GM12878 (cell line): ENCODE measurements around the gene BANP. TPM values are rescaled to one million over a fixed set of nuclear protein-coding genes. Genes with fewer than 3 reads are reported as not detected.
"Not testable (repeated sequence)": the region's sequence is repeated elsewhere in the genome, so short reads cannot be mapped to it uniquely, and the experiment has no call there.

Experiments used
- ATAC-seq: fragments of 200-7000 bp; cut with Tn5 transposase; 3 replicates; pipeline ENCODE4 v1.9.1; 2020; ENCODE audit warnings: mild to moderate bottlenecking, moderate library complexity
- BruUV-seq: library from RNA; stranded (reverse); fragments of 400-500 nt; replicated peaks from 2 replicates; lab custom pipeline; 2021; lab: Mats Ljungman, UMichigan
- CTCF ChIA-PET: fragments of 300-600 bp; sonication (Branson Sonifier 250); formaldehyde crosslinking; extraction: SDS; loops from one replicate; lab custom pipeline; 2021; ENCODE audit warnings: inconsistent platforms; lab: Yijun Ruan, JAX
- POLR2A ChIA-PET: fragments of 350-600 bp; formaldehyde crosslinking; extraction: SDS; loops from one replicate; lab custom pipeline; 2021; ENCODE audit warnings: inconsistent platforms; lab: Charles Lee
- RAD21 ChIA-PET: fragments of 300-600 bp; sonication (Branson Sonifier 250); formaldehyde crosslinking; loops from one replicate; lab custom pipeline; 2023; ENCODE audit warnings: antibody characterized with exemption; ENCODE audit not compliant: unreplicated experiment; lab: Charles Lee
- SMC1A ChIA-PET: fragments of 300-600 bp; sonication (Branson Sonifier 250); formaldehyde crosslinking; loops from one replicate; lab custom pipeline; 2023; ENCODE audit not compliant: unreplicated experiment, uncharacterized antibody; lab: Charles Lee
- DNase-seq: peaks from one replicate; pipeline ENCODE4 v3.0.0-alpha.2; 2011; ENCODE audit warnings: low read depth, low spot score
- FAIRE-seq: peaks from 3 replicates; lab custom pipeline; 2011; peaks lifted over from hg19 to GRCh38; lab: Jason Lieb, UNC
- H2AFZ ChIP-seq: 2 replicates; pipeline ENCODE4 v1.6.0; 2011; ENCODE audit warnings: low read depth, low read length, control low read depth; ENCODE audit not compliant: control insufficient read depth
- H3K27ac ChIP-seq: 2 replicates; pipeline ENCODE4 v1.5.1; 2011; ENCODE audit warnings: control low read depth; ENCODE audit not compliant: control insufficient read depth, insufficient read depth
- H3K27me3 ChIP-seq, 2 experiments: replicated peaks in 1 of 2; 2 replicates each; pipeline versions ENCODE4 v1.6.0 to v1.6.1; 2011; ENCODE audit warnings: low read length in 1 of 2; ENCODE audit not compliant: control insufficient read depth in 2 of 2, insufficient read depth in 2 of 2
- H3K36me3 ChIP-seq, 2 experiments: 2 replicates each; pipeline ENCODE4 v1.5.1; 2011; ENCODE audit warnings: low read length in 1 of 2; ENCODE audit not compliant: control insufficient read depth in 2 of 2, insufficient read depth in 2 of 2
- H3K4me1 ChIP-seq: 2 replicates; pipeline ENCODE4 v1.6.1; 2011; ENCODE audit warnings: mild to moderate bottlenecking, low read length, moderate library complexity, mixed read lengths; ENCODE audit not compliant: control insufficient read depth, insufficient read depth
- H3K4me2 ChIP-seq: 2 replicates; pipeline ENCODE4 v1.6.0; 2011; ENCODE audit warnings: control low read depth; ENCODE audit not compliant: control insufficient read depth, insufficient read depth
- H3K4me3 ChIP-seq: fragments of 200-600 bp; sonication (generic); 2 replicates; pipeline ENCODE4 v1.5.1; 2016
- H3K79me2 ChIP-seq: 2 replicates; pipeline ENCODE4 v1.6.0; 2011; ENCODE audit warnings: low read length; ENCODE audit not compliant: control insufficient read depth, insufficient read depth
- H3K9ac ChIP-seq: 2 replicates; pipeline ENCODE4 v1.8.0; 2011; ENCODE audit warnings: low read length, control low read depth, mixed read lengths; ENCODE audit not compliant: control insufficient read depth, insufficient read depth
- H3K9me3 ChIP-seq: replicated peaks from 3 replicates; pipeline ENCODE4 v1.5.1; 2011; ENCODE audit warnings: mild to moderate bottlenecking, low read length; ENCODE audit not compliant: control insufficient read depth, insufficient read depth
- H4K20me1 ChIP-seq: 2 replicates; pipeline ENCODE4 v1.6.0; 2011; ENCODE audit not compliant: control insufficient read depth, insufficient read depth
- BACH1 ChIP-seq: fragments of 450-650 bp; IDR thresholded peaks from 2 replicates; pipeline ENCODE4 v1.6.1; 2017; ENCODE audit warnings: mild to moderate bottlenecking, borderline replicate concordance
- CHD1 ChIP-seq: IDR thresholded peaks from 2 replicates; pipeline ENCODE4 v1.6.1; 2012; ENCODE audit warnings: low read depth, low read length, improper control_type of control experiment
- IKZF2 ChIP-seq, 2 experiments: fragments of 450-650 bp; IDR thresholded peaks; 2 replicates each; pipeline ENCODE4 v1.6.1; 2017; ENCODE audit warnings: mild to moderate bottlenecking in 2 of 2, moderate library complexity in 2 of 2
- MYB ChIP-seq: fragments of 150-350 bp; IDR thresholded peaks from 2 replicates; pipeline ENCODE4 v1.6.1; 2014; ENCODE audit warnings: mild to moderate bottlenecking, low read depth, low read length, borderline replicate concordance
- NBN ChIP-seq: fragments of 450-650 bp; IDR thresholded peaks from 2 replicates; pipeline ENCODE4 v1.6.1; 2016
- RB1 ChIP-seq: fragments of 450-650 bp; formaldehyde crosslinking; IDR thresholded peaks from 2 replicates; pipeline ENCODE4 v1.6.1; 2017; ENCODE audit warnings: mild to moderate bottlenecking, borderline replicate concordance
- SIX5 ChIP-seq: IDR thresholded peaks from 2 replicates; pipeline ENCODE4 v1.6.1; 2011; ENCODE audit warnings: mild to moderate bottlenecking, low read depth, low read length, moderate library complexity; ENCODE audit not compliant: severe bottlenecking
- TCF7 ChIP-seq: IDR thresholded peaks from 2 replicates; pipeline ENCODE4 v1.6.1; 2014; ENCODE audit warnings: antibody characterized with exemption, borderline replicate concordance
- ZNF622 ChIP-seq: fragments of 450-650 bp; IDR thresholded peaks from 2 replicates; pipeline ENCODE4 v1.6.1; 2017; ENCODE audit warnings: mild to moderate bottlenecking, inconsistent platforms
- WGBS: methylation state at CpG from one replicate; pipeline ENCODE4 v1.1.6; 2016; ENCODE audit warnings: low lambda C conversion rate; ENCODE audit not compliant: insufficient replicate concordance, insufficient coverage; ENCODE audit errors: missing lambda C conversion rate; 5-methylcytosine and 5-hydroxymethylcytosine counted together
- in situ Hi-C: fragments of 300-500 bp; cut with MboI; formaldehyde crosslinking; loops from 9 replicates; pipeline ENCODE4 v1.14.3; 2018; ENCODE audit warnings: mixed read lengths
- intact Hi-C: fragments of 100-400 bp; cut with micrococcal nuclease; formaldehyde crosslinking; loops from one replicate; pipeline ENCODE4 v1.14.2; 2022; ENCODE audit not compliant: unreplicated experiment
- polyA plus RNA-seq, 11 experiments: library from polyadenylated mRNA; depleted of rRNA in 4 of 11; unstranded in 6 of 11; stranded (reverse) in 5 of 11; fragments of >200 nt; fragmentation: Nextera tagmentation in 4 of 11; fragmentation: Illumina TruSeq in 1 of 11; extraction: Ambion mirVana in 4 of 11; extraction: Trizol in 1 of 11; gene quantifications; 1 replicate in 1 of 11; 2 replicates in 10 of 11; pipeline versions ENCODE4 v1.2.1 to v1.2.3, GENCODE V29; 2011 to 2016; ENCODE audit warnings: inconsistent platforms in 2 of 11, missing spikeins in 2 of 11, low read depth in 1 of 11
- total RNA-seq, 4 experiments: library from RNA; depleted of rRNA in 3 of 4; stranded (reverse); fragments of >200 nt in 3 of 4; fragmentation: Illumina TruSeq in 1 of 4; extraction: Trizol in 1 of 4; gene quantifications; 2 replicates each; pipeline versions ENCODE4 v1.2.1 to v1.2.3, GENCODE V29; 2013 to 2021
- TF ChIP-seq, protein P1 (sequence below): fragments of 450-650 bp; formaldehyde crosslinking; IDR thresholded peaks from 2 replicates; pipeline ENCODE4 v1.4.0; 2022; ENCODE audit warnings: mild to moderate bottlenecking, moderate library complexity

The BANP gene
- total and polyA plus RNA-seq, 10 of the 15 experiments (the other 5 are each of a cell fraction or from before 2014, with no cell fraction given) = 3.9 to 21.9 (median 12.2) TPM

GRCh38 chr16:88017587-88018101, 66.4 kb downstream of the BANP start:
- Histone ChIP-seq H4K20me1 (no peaks in the 10 kb centered on the region), H3K4me1 (no peaks in the 10 kb centered on the region), H3K79me2 (no peaks in the 10 kb centered on the region), H3K36me3 (peaks cover 0 to 3% of the 10 kb centered on the region in 2 experiments; a peak in 2 of 4 replicates), H3K9me3 (no peaks in the 10 kb centered on the region), H3K4me2 (no peak overlapping the region), H3K9ac (no peak overlapping the region), H2AFZ (no peak overlapping the region), H3K4me3 (no peak overlapping the region), H3K27ac (no peak overlapping the region), H3K27me3 (no peaks in the 10 kb centered on the region)
- WGBS = 89% methylated on average over 18 of the region's 19 CpGs
- SMC1A ChIA-PET = no interaction called here
- intact Hi-C loops = no loop called here
- RAD21 ChIA-PET = no interaction called here
- FAIRE-seq (no peak), ATAC-seq (no peak), DNase-seq (no peak)
- CTCF ChIA-PET = no interaction called here
- POLR2A ChIA-PET = no interaction called here
- in situ Hi-C loops = no loop called here
- BruUV-seq = no TSS peak
- TF ChIP-seq, protein P1, sequence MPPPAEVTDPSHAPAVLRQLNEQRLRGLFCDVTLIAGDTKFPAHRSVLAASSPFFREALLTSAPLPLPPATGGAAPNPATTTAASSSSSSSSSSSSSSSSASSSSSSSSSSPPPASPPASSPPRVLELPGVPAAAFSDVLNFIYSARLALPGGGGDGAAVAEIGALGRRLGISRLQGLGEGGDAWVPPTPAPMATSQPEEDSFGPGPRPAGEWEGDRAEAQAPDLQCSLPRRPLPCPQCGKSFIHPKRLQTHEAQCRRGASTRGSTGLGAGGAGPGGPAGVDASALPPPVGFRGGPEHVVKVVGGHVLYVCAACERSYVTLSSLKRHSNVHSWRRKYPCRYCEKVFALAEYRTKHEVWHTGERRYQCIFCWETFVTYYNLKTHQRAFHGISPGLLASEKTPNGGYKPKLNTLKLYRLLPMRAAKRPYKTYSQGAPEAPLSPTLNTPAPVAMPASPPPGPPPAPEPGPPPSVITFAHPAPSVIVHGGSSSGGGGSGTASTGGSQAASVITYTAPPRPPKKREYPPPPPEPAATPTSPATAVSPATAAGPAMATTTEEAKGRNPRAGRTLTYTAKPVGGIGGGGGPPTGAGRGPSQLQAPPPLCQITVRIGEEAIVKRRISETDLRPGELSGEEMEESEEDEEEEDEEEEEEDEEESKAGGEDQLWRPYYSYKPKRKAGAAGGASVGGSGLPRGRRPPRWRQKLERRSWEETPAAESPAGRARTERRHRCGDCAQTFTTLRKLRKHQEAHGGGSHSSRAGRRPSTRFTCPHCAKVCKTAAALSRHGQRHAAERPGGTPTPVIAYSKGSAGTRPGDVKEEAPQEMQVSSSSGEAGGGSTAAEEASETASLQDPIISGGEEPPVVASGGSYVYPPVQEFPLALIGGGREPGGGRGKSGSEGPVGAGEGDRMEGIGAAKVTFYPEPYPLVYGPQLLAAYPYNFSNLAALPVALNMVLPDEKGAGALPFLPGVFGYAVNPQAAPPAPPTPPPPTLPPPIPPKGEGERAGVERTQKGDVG (CRISPR knock-in tag) = no peak
- no peak for TF ChIP-seq MYB
- no peak for TF ChIP-seq NBN
- TF ChIP-seq TCF7 = no peak
- no peak for TF ChIP-seq ZNF622
- TF ChIP-seq BACH1 = no peak
- no peak for TF ChIP-seq RB1
- TF ChIP-seq IKZF2 (IDR thresholded peaks at IDR 0.05) = no peak
- TF ChIP-seq CHD1 = no peak
- no peak for TF ChIP-seq SIX5

DNA sequence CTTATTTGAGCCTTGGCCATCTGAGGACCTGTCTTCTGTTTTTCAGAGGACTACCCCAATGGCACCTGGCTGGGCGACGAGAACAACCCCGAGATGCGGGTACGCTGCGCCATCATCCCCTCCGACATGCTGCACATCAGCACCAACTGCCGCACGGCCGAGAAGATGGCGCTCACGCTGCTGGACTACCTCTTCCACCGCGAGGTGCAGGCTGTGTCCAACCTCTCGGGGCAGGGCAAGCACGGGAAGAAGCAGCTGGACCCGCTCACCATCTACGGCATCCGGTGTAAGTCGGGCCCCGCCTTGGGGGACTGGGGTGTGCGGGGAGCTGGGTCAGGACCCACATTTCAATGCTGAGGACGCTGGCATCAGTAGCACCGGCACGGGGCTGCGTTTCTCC, 67.1 kb downstream of the BANP start:
- DNase-seq, H3K4me1 ChIP-seq, H3K27ac ChIP-seq, RAD21 ChIA-PET, H3K4me3 ChIP-seq, intact Hi-C loops, H3K4me2 ChIP-seq, H3K9ac ChIP-seq, H2AFZ ChIP-seq, in situ Hi-C loops, CTCF ChIA-PET, H3K79me2 ChIP-seq, H3K36me3 ChIP-seq, H3K27me3 ChIP-seq, SMC1A ChIA-PET, H4K20me1 ChIP-seq, H3K9me3 ChIP-seq, FAIRE-seq, POLR2A ChIA-PET, BruUV-seq, ATAC-seq: not testable (repeated sequence)
- 96% methylated on average over 26 of the region's 26 CpGs for WGBS
